GM12878 (cell line): ENCODE data around the gene C3orf33. TPM values are rescaled to one million over a fixed set of nuclear protein-coding genes. Genes with fewer than 3 reads are reported as not detected.

Source experiments
- ATAC-seq: fragments of 200-7000 bp; cut with Tn5 transposase; 3 replicates; pipeline ENCODE4 v1.9.1; 2020; ENCODE audit warnings: mild to moderate bottlenecking, moderate library complexity
- BruUV-seq: library from RNA; stranded (reverse); fragments of 400-500 nt; replicated peaks from 2 replicates; lab custom pipeline; 2021; lab: Mats Ljungman, UMichigan
- CTCF ChIA-PET: fragments of 300-600 bp; sonication (Branson Sonifier 250); formaldehyde crosslinking; extraction: SDS; loops from one replicate; lab custom pipeline; 2021; ENCODE audit warnings: inconsistent platforms; lab: Yijun Ruan, JAX
- POLR2A ChIA-PET: fragments of 350-600 bp; formaldehyde crosslinking; extraction: SDS; loops from one replicate; lab custom pipeline; 2021; ENCODE audit warnings: inconsistent platforms; lab: Charles Lee
- RAD21 ChIA-PET: fragments of 300-600 bp; sonication (Branson Sonifier 250); formaldehyde crosslinking; loops from one replicate; lab custom pipeline; 2023; ENCODE audit warnings: antibody characterized with exemption; ENCODE audit not compliant: unreplicated experiment; lab: Charles Lee
- SMC1A ChIA-PET: fragments of 300-600 bp; sonication (Branson Sonifier 250); formaldehyde crosslinking; loops from one replicate; lab custom pipeline; 2023; ENCODE audit not compliant: unreplicated experiment, uncharacterized antibody; lab: Charles Lee
- DNase-seq: peaks from one replicate; pipeline ENCODE4 v3.0.0-alpha.2; 2011; ENCODE audit warnings: low read depth, low spot score
- FAIRE-seq: peaks from 3 replicates; lab custom pipeline; 2011; peaks lifted over from hg19 to GRCh38; lab: Jason Lieb, UNC
- H2AFZ ChIP-seq: 2 replicates; pipeline ENCODE4 v1.6.0; 2011; ENCODE audit warnings: low read depth, low read length, control low read depth; ENCODE audit not compliant: control insufficient read depth
- H3K27ac ChIP-seq: 2 replicates; pipeline ENCODE4 v1.5.1; 2011; ENCODE audit warnings: control low read depth; ENCODE audit not compliant: control insufficient read depth, insufficient read depth
- H3K27me3 ChIP-seq, 2 experiments: replicated peaks in 1 of 2; 2 replicates each; pipeline versions ENCODE4 v1.6.0 to v1.6.1; 2011; ENCODE audit warnings: low read length in 1 of 2; ENCODE audit not compliant: control insufficient read depth in 2 of 2, insufficient read depth in 2 of 2
- H3K36me3 ChIP-seq, 2 experiments: 2 replicates each; pipeline ENCODE4 v1.5.1; 2011; ENCODE audit warnings: low read length in 1 of 2; ENCODE audit not compliant: control insufficient read depth in 2 of 2, insufficient read depth in 2 of 2
- H3K4me1 ChIP-seq: 2 replicates; pipeline ENCODE4 v1.6.1; 2011; ENCODE audit warnings: mild to moderate bottlenecking, low read length, moderate library complexity, mixed read lengths; ENCODE audit not compliant: control insufficient read depth, insufficient read depth
- H3K4me2 ChIP-seq: 2 replicates; pipeline ENCODE4 v1.6.0; 2011; ENCODE audit warnings: control low read depth; ENCODE audit not compliant: control insufficient read depth, insufficient read depth
- H3K4me3 ChIP-seq: fragments of 200-600 bp; sonication (generic); 2 replicates; pipeline ENCODE4 v1.5.1; 2016
- H3K79me2 ChIP-seq: 2 replicates; pipeline ENCODE4 v1.6.0; 2011; ENCODE audit warnings: low read length; ENCODE audit not compliant: control insufficient read depth, insufficient read depth
- H3K9ac ChIP-seq: 2 replicates; pipeline ENCODE4 v1.8.0; 2011; ENCODE audit warnings: low read length, control low read depth, mixed read lengths; ENCODE audit not compliant: control insufficient read depth, insufficient read depth
- H3K9me3 ChIP-seq: replicated peaks from 3 replicates; pipeline ENCODE4 v1.5.1; 2011; ENCODE audit warnings: mild to moderate bottlenecking, low read length; ENCODE audit not compliant: control insufficient read depth, insufficient read depth
- H4K20me1 ChIP-seq: 2 replicates; pipeline ENCODE4 v1.6.0; 2011; ENCODE audit not compliant: control insufficient read depth, insufficient read depth
- ATF2 ChIP-seq: IDR thresholded peaks from 2 replicates; pipeline ENCODE4 v1.6.1; 2012; ENCODE audit warnings: low read length, inconsistent platforms
- ATF3 ChIP-seq: IDR thresholded peaks from 2 replicates; pipeline ENCODE4 v1.6.1; 2011; ENCODE audit warnings: low read depth, mild to moderate bottlenecking, low read length, moderate library complexity, borderline replicate concordance; ENCODE audit errors: extremely low read depth
- BCL3 ChIP-seq: IDR thresholded peaks from 2 replicates; pipeline ENCODE4 v1.6.1; 2011; ENCODE audit warnings: borderline replicate concordance, low read depth, mild to moderate bottlenecking, moderate library complexity, low read length; ENCODE audit not compliant: insufficient read depth, poor library complexity, severe bottlenecking
- BRCA1 ChIP-seq: IDR thresholded peaks from 2 replicates; pipeline ENCODE4 v1.6.1; 2011; ENCODE audit warnings: low read depth, low read length, improper control_type of control experiment
- CREM ChIP-seq: IDR thresholded peaks from 2 replicates; pipeline ENCODE4 v1.6.1; 2014; ENCODE audit warnings: antibody characterized with exemption, low read depth
- ELK1 ChIP-seq: IDR thresholded peaks from 2 replicates; pipeline ENCODE4 v1.6.1; 2012; ENCODE audit warnings: low read depth, low read length, improper control_type of control experiment
- EP300 ChIP-seq, 2 experiments: fragments of 150-350 bp in 1 of 2; IDR thresholded peaks; 2 replicates each; pipeline ENCODE4 v1.6.1; 2011 to 2012; ENCODE audit warnings: low read depth in 2 of 2, low read length in 2 of 2, borderline replicate concordance in 1 of 2, improper control_type of control experiment in 1 of 2, inconsistent platforms in 1 of 2; ENCODE audit not compliant: control insufficient read depth in 1 of 2
- FOS ChIP-seq: IDR thresholded peaks from 3 replicates; pipeline ENCODE4 v1.6.1; 2011; ENCODE audit warnings: borderline replicate concordance; ENCODE audit not compliant: insufficient read length; ENCODE audit errors: extremely low read depth
- HCFC1 ChIP-seq: fragments of 150-350 bp; IDR thresholded peaks from 2 replicates; pipeline ENCODE4 v1.6.1; 2014; ENCODE audit warnings: low read length
- IKZF1 ChIP-seq: fragments of 450-650 bp; conservative IDR thresholded peaks from 2 replicates; pipeline ENCODE4 v1.6.1; 2017; ENCODE audit warnings: antibody characterized with exemption, mild to moderate bottlenecking
- MXI1 ChIP-seq: fragments of 150-350 bp; IDR thresholded peaks from 2 replicates; pipeline ENCODE4 v1.6.1; 2011; ENCODE audit warnings: low read depth, mild to moderate bottlenecking, inconsistent platforms, low read length, improper control_type of control experiment
- POU2F2 ChIP-seq: IDR thresholded peaks from 3 replicates; pipeline ENCODE4 v1.6.1; 2011; ENCODE audit warnings: low read depth, mild to moderate bottlenecking, low read length, borderline replicate concordance
- SMARCA5 ChIP-seq: fragments of 450-650 bp; IDR thresholded peaks from 2 replicates; pipeline ENCODE4 v1.6.1; 2017; ENCODE audit warnings: mild to moderate bottlenecking
- SPI1 ChIP-seq: IDR thresholded peaks from 2 replicates; pipeline ENCODE4 v1.6.1; 2011; ENCODE audit warnings: low read depth, mild to moderate bottlenecking, low read length, moderate library complexity, borderline replicate concordance; ENCODE audit not compliant: insufficient read depth
- SREBF1 ChIP-seq: IDR thresholded peaks from 2 replicates; pipeline ENCODE4 v1.6.1; 2012; ENCODE audit warnings: mild to moderate bottlenecking, low read length
- SUZ12 ChIP-seq: fragments of 200-600 bp; sonication (generic); IDR thresholded peaks from one replicate; pipeline ENCODE4 v1.6.1; 2018; ENCODE audit warnings: antibody characterized with exemption, mild to moderate bottlenecking; ENCODE audit not compliant: unreplicated experiment
- WRNIP1 ChIP-seq: IDR thresholded peaks from 2 replicates; pipeline ENCODE4 v1.6.1; 2011; ENCODE audit warnings: low read depth, low read length, improper control_type of control experiment, borderline replicate concordance
- ZNF217 ChIP-seq: fragments of 450-650 bp; IDR thresholded peaks from 2 replicates; pipeline ENCODE4 v1.6.1; 2017; ENCODE audit warnings: antibody characterized with exemption, mild to moderate bottlenecking
- ZZZ3 ChIP-seq: IDR thresholded peaks from 2 replicates; pipeline ENCODE4 v1.6.1; 2011; ENCODE audit warnings: low read depth; ENCODE audit not compliant: control insufficient read depth, insufficient read length
- WGBS: methylation state at CpG from one replicate; pipeline ENCODE4 v1.1.6; 2016; ENCODE audit warnings: low lambda C conversion rate; ENCODE audit not compliant: insufficient replicate concordance, insufficient coverage; ENCODE audit errors: missing lambda C conversion rate; 5-methylcytosine and 5-hydroxymethylcytosine counted together
- in situ Hi-C: fragments of 300-500 bp; cut with MboI; formaldehyde crosslinking; loops from 9 replicates; pipeline ENCODE4 v1.14.3; 2018; ENCODE audit warnings: mixed read lengths
- intact Hi-C: fragments of 100-400 bp; cut with micrococcal nuclease; formaldehyde crosslinking; loops from one replicate; pipeline ENCODE4 v1.14.2; 2022; ENCODE audit not compliant: unreplicated experiment
- polyA plus RNA-seq, 11 experiments: library from polyadenylated mRNA; depleted of rRNA in 4 of 11; unstranded in 6 of 11; stranded (reverse) in 5 of 11; fragments of >200 nt; fragmentation: Nextera tagmentation in 4 of 11; fragmentation: Illumina TruSeq in 1 of 11; extraction: Ambion mirVana in 4 of 11; extraction: Trizol in 1 of 11; gene quantifications; 1 replicate in 1 of 11; 2 replicates in 10 of 11; pipeline versions ENCODE4 v1.2.1 to v1.2.3, GENCODE V29; 2011 to 2016; ENCODE audit warnings: inconsistent platforms in 2 of 11, missing spikeins in 2 of 11, low read depth in 1 of 11
- total RNA-seq, 4 experiments: library from RNA; depleted of rRNA in 3 of 4; stranded (reverse); fragments of >200 nt in 3 of 4; fragmentation: Illumina TruSeq in 1 of 4; extraction: Trizol in 1 of 4; gene quantifications; 2 replicates each; pipeline versions ENCODE4 v1.2.1 to v1.2.3, GENCODE V29; 2013 to 2021

Gene C3orf33
- total and polyA plus RNA-seq, 10 of the 15 experiments (the other 5 are each of a cell fraction or from before 2014, with no cell fraction given): 0.35 to 1.7 (median 0.90) TPM

GRCh38 chr3:155737844-155738460, 68.1 kb downstream of the C3orf33 start:
- no peak for FAIRE-seq
- peak; percentile 48 for DNase-seq
- Histone ChIP-seq H3K4me3 (peak overlapping the region; percentile 14; the same call in 1 of the 2 replicates), H3K4me2 (peak overlapping the region; percentile 55; the same call in 1 of the 2 replicates), H4K20me1 (no peaks in the 10 kb centered on the region), H3K27me3 (no peaks in the 10 kb centered on the region; a peak in 1 of 4 replicates), H3K27ac (no peak overlapping the region), H3K36me3 (no peaks in the 10 kb centered on the region), H3K4me1 (peaks cover 6% of the 10 kb centered on the region; the same call in 1 of the 2 replicates), H3K9ac (no peak overlapping the region), H2AFZ (peak overlapping the region; percentile 47), H3K9me3 (no peaks in the 10 kb centered on the region), H3K79me2 (no peaks in the 10 kb centered on the region)
- in situ Hi-C loops (no loop called here), intact Hi-C loops (no loop called here)
- CTCF ChIA-PET: interaction anchor here (1.1 to 1.3 kb wide), 2 partner anchors 22 to 68 kb away, joined by 3 to 4 read pairs; partner anchors contain the start of gene C3orf33
- no TSS peak for BruUV-seq
- POLR2A ChIA-PET: no interaction called here
- RAD21 ChIA-PET: interaction anchor here (1.6 kb wide), 1 partner anchor 26 kb away, joined by 4 read pairs; no protein-coding TSS in a partner anchor
- WGBS: 39% methylated on average over 8 of the region's 8 CpGs
- SMC1A ChIA-PET: interaction anchor here (0.6 to 1.5 kb wide), 4 partner anchors 11 to 412 kb away, joined by 3 read pairs; no protein-coding TSS in a partner anchor
- peak; percentile 95 for ATAC-seq
- TF ChIP-seq SREBF1 (no peak), ATF3 (no peak), IKZF1 (peak; percentile 47; the same call in 1 of the 2 replicates), FOS (no peak), SPI1 (peak; percentile 88; the same call in 1 of the 2 replicates), BRCA1 (no peak), EP300 (IDR thresholded peaks at IDR 0.05; ENCODE audit: borderline replicate concordance in 1 of 2, control insufficient read depth in 1 of 2, low read depth in 2 of 2, low read length in 2 of 2) (peak in 1 of 2 experiments; percentile 35; a peak in 1 of 4 replicates), CREM (no peak), MXI1 (no peak), WRNIP1 (no peak), HCFC1 (no peak), POU2F2 (0 out of 3 replicates have a peak, but pooled peaks have one; percentile 27), BCL3 (no peak), ZNF217 (no peak), ATF2 (no peak), ZZZ3 (no peak), SMARCA5 (no peak), ELK1 (no peak), SUZ12 (no peak)
